Activated naive CD8-positive, alpha-beta T cell treated with anti-CD3 and anti-CD28 coated beads, Interleukin-2, amount 10 ng/mL, durations not matched to agents 7 days and 5 days (primary cell): ENCODE measurements around the gene GFI1B. TPM values are rescaled to one million over a fixed set of nuclear protein-coding genes. Genes with fewer than 3 reads are reported as not detected.

Experiments used
- ATAC-seq: fragments of 150-1000 bp; cut with Tn5 transposase; one replicate; pipeline ENCODE4 v1.10.0; 2021; ENCODE audit warnings: low read depth, moderate library complexity
- POLR2A ChIA-PET: fragments of 350-600 bp; sonication (Branson Sonifier 250); formaldehyde crosslinking; loops from one replicate; lab custom pipeline; 2021; ENCODE audit warnings: antibody characterized with exemption; lab: Charles Lee
- DNase-seq: peaks from one replicate; pipeline ENCODE4 v3.0.0; 2021
- H3K27ac Mint-ChIP-seq: one replicate; pipeline ENCODE4 v1.8.0; 2022; ENCODE audit warnings: mild to moderate bottlenecking, mixed read lengths
- H3K27me3 Mint-ChIP-seq: one replicate; pipeline ENCODE4 v1.8.0; 2022; ENCODE audit warnings: mild to moderate bottlenecking, moderate library complexity, mixed read lengths
- H3K36me3 Mint-ChIP-seq: one replicate; pipeline ENCODE4 v1.8.0; 2021; ENCODE audit warnings: mild to moderate bottlenecking, mixed read lengths
- H3K4me1 Mint-ChIP-seq: one replicate; pipeline ENCODE4 v1.8.0; 2021; ENCODE audit warnings: mixed read lengths
- H3K4me3 Mint-ChIP-seq: one replicate; pipeline ENCODE4 v1.8.0; 2022; ENCODE audit warnings: mild to moderate bottlenecking, moderate library complexity, mixed read lengths
- H3K9me3 Mint-ChIP-seq: one replicate; pipeline ENCODE4 v1.8.0; 2021; ENCODE audit warnings: mixed read lengths
- total RNA-seq, 2 experiments: library from RNA; stranded (reverse); gene quantifications; one replicate each; pipeline ENCODE4 v1.2.3, GENCODE V29; 2021

The GFI1B gene
- total RNA-seq: not detected

DNA sequence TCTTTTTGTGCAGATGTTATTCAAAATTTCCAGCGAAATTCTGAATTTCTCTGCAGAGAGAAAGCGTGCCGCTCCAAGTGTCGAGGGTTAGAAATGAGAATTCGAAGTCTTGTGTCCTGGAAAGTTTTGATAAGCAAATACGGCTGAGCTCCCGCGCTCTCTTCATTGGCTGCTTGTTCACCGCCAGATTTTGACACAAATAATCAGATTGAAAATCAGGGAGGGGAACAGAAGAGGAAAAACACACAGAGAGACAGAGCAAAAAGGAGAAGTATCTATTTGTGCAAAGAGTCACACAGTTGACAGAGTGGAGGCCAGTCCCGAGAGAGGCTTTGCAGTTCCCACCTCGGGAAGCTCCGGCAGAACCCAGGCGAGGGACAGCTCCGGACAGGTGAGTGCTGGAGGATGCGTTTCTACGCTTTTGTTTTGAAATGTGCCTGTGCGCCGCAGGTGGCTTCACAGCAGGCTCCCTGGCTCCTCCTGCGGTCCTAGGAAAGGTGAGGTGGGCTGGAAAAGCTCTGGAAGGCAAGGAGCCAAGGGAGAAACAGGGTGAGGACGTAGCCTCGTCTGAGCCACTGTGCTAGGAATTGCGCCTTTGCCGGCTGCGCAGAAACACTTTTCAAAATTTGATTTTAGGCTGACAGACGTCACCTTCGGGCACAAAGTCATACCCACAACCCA, at the start of gene GFI1B:
GFI1B (plus strand) TSS at position 244 of the 681 bp plus-strand sequence. CDS start 7,985 bp downstream, outside the sequence.
- no peak within 1 kb of the TSS for H3K27ac Mint-ChIP-seq
- POLR2A ChIA-PET: no interaction called here
- DNase-seq: no peak
- H3K36me3 Mint-ChIP-seq: no peaks in the 10 kb centered on the region
- H3K9me3 Mint-ChIP-seq: no peaks in the 10 kb centered on the region
- no peak within 1 kb of the TSS for H3K4me3 Mint-ChIP-seq
- H3K27me3 Mint-ChIP-seq: peaks cover 78% of the 10 kb centered on the region
- peaks cover 4% of the 10 kb centered on the region for H3K4me1 Mint-ChIP-seq
- ATAC-seq: no peak

DNA sequence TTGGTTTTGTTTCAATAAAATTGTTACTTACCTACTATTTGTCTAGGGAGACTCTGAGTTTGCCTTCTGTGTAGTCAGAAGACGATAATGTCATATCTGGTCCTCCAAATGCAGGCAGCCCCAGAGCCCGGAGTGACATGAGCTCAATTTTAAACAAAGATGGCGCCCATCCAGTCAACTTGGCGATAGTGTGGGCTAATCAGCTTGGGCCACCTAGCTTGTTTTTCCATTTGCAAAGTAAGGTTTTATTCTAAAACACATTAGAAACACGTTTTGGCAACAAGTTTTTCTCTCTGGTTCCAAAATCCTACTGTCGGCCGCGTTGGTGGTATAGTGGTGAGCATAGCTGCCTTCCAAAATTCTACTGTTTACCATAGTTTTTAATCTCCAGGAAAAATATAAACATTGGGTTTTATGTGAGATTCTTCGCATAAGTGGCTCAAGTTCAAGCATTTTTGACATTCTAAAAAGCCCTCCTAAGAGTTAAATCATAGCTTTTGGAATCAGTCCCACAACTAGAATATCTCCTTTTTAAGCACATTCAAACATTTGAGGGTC, 47.2 kb upstream of the GFI1B start:
- H3K27ac Mint-ChIP-seq: no peak overlapping the region
- no peaks in the 10 kb centered on the region for H3K9me3 Mint-ChIP-seq
- POLR2A ChIA-PET: interaction anchor here (0.6 kb wide), 1 partner anchor 1172 kb away, joined by 3 read pairs; no protein-coding TSS in a partner anchor
- no peak overlapping the region for H3K4me3 Mint-ChIP-seq
- peaks cover 3% of the 10 kb centered on the region for H3K4me1 Mint-ChIP-seq
- H3K27me3 Mint-ChIP-seq: no peaks in the 10 kb centered on the region
- DNase-seq: no peak
- H3K36me3 Mint-ChIP-seq: peaks cover 13% of the 10 kb centered on the region
- ATAC-seq: no peak

DNA sequence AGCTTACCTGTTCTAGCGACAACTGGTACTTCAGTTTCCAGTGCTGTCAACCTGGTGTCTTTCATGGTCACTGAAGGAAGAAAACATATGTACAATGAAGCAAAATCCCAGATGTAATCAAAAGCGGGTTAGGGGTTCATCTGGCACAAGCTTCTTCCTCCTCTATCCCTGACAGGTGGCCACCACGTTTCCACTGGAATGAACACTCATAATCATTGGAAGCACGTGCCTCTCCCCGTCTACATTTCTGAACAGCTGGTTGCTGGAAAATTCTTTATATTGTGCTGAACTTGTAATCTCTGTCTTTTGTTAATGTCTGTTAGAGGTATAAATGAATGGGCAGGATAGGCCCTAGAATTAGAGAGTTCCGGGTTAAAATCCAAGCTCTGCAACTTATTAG, 43.5 kb upstream of the GFI1B start:
- H3K36me3 Mint-ChIP-seq: peaks cover 3% of the 10 kb centered on the region
- no peaks in the 10 kb centered on the region for H3K27me3 Mint-ChIP-seq
- H3K4me3 Mint-ChIP-seq: no peak overlapping the region
- H3K27ac Mint-ChIP-seq: no peak overlapping the region
- H3K9me3 Mint-ChIP-seq: no peaks in the 10 kb centered on the region
- POLR2A ChIA-PET: interaction anchor here (0.6 kb wide), 1 partner anchor 159 kb away, joined by 5 read pairs; no protein-coding TSS in a partner anchor
- no peak for DNase-seq
- peaks cover 3% of the 10 kb centered on the region for H3K4me1 Mint-ChIP-seq
- ATAC-seq: no peak

DNA sequence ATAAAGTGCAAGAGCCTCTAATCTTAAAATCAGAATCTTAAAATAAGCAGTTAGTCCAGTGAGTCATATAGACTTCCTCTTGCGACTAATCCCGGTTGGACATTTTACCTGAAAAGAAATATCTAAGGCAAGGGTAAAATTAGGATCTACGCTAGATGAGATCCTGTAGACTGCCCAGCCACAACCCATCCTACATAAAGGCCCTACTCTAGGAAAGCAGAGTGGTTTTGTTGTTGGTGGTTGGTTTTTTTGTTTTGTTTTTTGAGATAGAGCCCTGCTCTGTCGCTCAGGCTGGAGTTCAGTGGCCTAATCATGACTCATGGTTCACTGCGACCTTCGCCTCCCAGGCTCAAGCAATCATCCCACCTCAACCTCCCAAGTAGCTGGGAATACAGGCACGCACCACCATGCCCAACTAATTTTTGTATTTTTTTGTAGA, 41.0 kb upstream of the GFI1B start:
- Mint-ChIP-seq H3K27me3 (no peaks in the 10 kb centered on the region), H3K4me3 (no peak overlapping the region), H3K36me3 (peaks cover 3% of the 10 kb centered on the region), H3K4me1 (peaks cover 6% of the 10 kb centered on the region), H3K27ac (no peak overlapping the region), H3K9me3 (no peaks in the 10 kb centered on the region)
- POLR2A ChIA-PET: no interaction called here
- ATAC-seq: no peak
- DNase-seq: no peak

DNA sequence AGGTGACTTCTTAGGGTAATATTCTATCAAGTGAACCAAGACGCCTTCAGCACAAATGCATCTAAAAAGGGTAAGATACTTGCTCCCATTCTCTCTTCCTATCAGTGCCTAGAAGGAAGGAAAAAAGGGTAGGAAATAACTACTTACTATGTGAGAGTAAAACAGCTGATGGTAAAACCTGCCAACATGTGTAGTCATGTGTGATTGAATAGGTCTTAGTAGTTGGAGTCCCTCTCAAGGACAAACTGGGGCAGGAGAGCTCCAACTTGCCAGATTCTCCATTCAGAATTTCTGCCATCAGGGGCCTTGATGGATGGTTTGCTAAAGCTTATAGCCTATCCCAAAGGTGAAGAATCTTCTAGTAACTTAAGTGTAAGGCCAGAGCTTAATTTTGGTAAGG, 39.3 kb upstream of the GFI1B start:
- Mint-ChIP-seq H3K9me3 (no peaks in the 10 kb centered on the region), H3K4me1 (peaks cover 16% of the 10 kb centered on the region), H3K36me3 (no peaks in the 10 kb centered on the region), H3K4me3 (no peak overlapping the region), H3K27me3 (no peaks in the 10 kb centered on the region), H3K27ac (no peak overlapping the region)
- POLR2A ChIA-PET: no interaction called here
- ATAC-seq (no peak), DNase-seq (no peak)

DNA sequence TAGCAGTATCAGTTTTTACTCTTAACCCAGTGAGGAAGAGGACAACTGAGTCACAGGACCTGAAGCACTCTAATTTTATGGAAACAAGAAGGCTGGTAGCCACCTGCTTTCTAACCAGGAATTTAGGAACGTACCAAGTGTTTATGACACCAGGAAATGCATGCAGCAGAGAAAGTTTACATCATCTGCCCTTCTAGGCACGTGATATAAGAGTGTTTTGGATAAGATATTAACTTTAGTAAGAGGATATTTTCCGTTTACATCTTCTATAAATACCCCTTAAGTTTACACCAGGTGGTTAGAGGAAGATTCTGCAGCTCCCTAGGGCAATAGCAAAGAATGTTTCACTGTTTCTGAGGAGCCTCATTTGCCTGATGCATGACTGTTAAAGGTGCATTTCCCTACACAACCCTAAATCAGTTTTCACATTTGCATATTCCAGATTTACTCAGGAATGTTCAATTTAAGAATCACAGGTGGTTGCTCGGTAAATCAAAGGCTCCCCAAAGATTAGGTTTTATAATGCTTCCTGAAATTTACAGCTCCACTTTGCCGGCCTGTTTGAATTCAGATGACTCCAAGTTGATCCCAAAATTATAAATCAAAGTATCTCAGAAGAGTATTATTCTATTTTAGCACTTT, 35.8 kb upstream of the GFI1B start:
- no peak overlapping the region for H3K27ac Mint-ChIP-seq
- no peak for DNase-seq
- H3K4me1 Mint-ChIP-seq: peaks cover 22% of the 10 kb centered on the region
- no peaks in the 10 kb centered on the region for H3K9me3 Mint-ChIP-seq
- ATAC-seq: no peak
- no peak overlapping the region for H3K4me3 Mint-ChIP-seq
- POLR2A ChIA-PET: interaction anchor here (0.6 to 1.4 kb wide), 3 partner anchors 18 to 703 kb away, joined by 3 read pairs; no protein-coding TSS in a partner anchor
- H3K36me3 Mint-ChIP-seq: no peaks in the 10 kb centered on the region
- no peaks in the 10 kb centered on the region for H3K27me3 Mint-ChIP-seq

DNA sequence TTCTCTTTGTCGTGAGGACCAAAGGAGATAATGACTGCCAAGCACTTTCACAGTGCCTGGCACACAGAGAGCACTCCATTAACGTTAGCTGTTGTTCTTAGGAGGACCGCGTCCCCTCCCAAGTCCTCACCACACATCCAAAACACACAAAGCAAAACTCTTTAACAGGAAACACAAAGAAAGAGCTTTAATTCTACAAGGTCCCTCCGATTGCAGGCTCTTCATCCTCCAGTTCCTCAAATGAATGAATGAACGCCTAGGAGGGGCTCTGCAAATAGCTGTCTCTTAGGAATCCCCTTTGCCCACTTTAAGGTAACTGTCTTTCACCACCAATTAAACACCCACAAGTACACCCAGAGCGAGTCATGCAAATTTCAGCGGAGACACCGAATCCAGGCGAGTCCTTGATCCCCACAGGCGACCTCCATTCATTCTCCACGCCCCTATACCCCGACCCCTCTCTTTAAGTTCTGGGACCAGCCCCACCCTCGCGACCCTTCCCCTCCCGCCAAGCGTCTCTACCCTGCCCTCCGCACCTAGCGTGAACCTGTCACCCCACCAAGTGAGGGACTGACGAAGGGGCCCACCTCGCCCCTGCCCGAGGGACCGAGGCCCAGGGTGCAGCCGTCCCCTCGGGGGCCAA, 34.7 kb upstream of the GFI1B start:
- Mint-ChIP-seq H3K4me3 (peak overlapping the region; percentile 89), H3K9me3 (no peaks in the 10 kb centered on the region), H3K27me3 (no peaks in the 10 kb centered on the region), H3K27ac (peak overlapping the region; percentile 80), H3K4me1 (peaks cover 22% of the 10 kb centered on the region), H3K36me3 (no peaks in the 10 kb centered on the region)
- POLR2A ChIA-PET: interaction anchor here (0.7 to 2.1 kb wide), 6 partner anchors 10 to 95 kb away, joined by 3 to 15 read pairs (median 4); partner anchors contain the start of genes GTF3C5 and SPACA9
- no peak for DNase-seq
- no peak for ATAC-seq

DNA sequence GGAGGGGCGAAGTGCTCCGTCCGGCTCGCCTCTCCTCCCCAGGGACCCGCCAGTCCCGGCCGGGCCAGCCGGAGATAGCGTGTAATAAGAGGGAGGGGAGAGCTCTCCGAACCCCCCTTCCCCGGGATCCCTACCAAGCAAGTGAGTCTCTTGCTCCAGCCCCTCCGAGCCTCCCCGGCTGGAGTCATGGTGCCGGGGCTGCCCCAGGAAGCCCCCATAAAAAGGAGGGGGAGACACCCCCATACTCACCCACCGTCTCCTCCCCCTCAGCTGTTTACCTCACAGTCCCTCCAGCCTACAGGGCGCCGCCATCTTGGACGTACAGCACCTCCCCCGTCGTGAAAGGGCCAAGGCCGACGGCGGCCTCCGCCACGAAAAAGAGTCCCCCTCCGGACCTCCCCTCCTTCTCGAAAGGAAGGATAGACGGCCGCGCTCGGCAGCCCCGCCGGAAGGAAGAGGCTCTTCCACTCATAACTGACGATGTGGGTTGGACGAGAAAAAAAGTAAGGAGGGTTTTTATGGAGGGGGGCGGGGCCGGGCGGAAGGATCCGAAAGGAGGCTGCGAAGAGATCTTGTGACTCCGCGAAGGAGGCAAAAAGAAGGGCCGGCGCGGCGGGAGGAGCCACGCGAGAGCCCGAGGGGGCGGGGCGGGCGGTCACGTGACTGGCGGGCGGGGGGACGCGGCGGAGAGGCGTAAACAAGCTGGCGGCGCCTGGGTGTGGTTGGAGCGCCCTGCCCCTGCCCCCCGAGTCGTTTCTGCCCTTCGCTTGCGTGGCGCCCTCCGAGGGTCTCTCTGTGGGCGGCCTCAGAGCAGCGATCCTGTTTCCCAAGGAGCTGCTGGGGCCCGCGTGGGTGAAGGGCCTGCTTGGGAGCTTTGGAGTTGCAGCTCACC, 34.0 kb upstream of the GFI1B start, which contains the start of gene TSC1:
TSC1 (minus strand) TSS at position 323 of the 892 bp plus-strand sequence. CDS start 15,744 bp downstream, outside the sequence.
- Mint-ChIP-seq H3K4me3 (peak within 1 kb of the TSS; percentile 89), H3K9me3 (no peaks in the 10 kb centered on the region), H3K27me3 (no peaks in the 10 kb centered on the region), H3K4me1 (peaks cover 22% of the 10 kb centered on the region), H3K36me3 (no peaks in the 10 kb centered on the region), H3K27ac (peak within 1 kb of the TSS; percentile 100)
- DNase-seq (peak; percentile 98), ATAC-seq (peak; percentile 87)
- POLR2A ChIA-PET: interaction anchor here (0.5 to 2.1 kb wide), 14 partner anchors 11 to 1496 kb away, joined by 3 to 15 read pairs (median 3); partner anchors contain the start of genes DDX31, GTF3C4, GTF3C5 and SPACA9

DNA sequence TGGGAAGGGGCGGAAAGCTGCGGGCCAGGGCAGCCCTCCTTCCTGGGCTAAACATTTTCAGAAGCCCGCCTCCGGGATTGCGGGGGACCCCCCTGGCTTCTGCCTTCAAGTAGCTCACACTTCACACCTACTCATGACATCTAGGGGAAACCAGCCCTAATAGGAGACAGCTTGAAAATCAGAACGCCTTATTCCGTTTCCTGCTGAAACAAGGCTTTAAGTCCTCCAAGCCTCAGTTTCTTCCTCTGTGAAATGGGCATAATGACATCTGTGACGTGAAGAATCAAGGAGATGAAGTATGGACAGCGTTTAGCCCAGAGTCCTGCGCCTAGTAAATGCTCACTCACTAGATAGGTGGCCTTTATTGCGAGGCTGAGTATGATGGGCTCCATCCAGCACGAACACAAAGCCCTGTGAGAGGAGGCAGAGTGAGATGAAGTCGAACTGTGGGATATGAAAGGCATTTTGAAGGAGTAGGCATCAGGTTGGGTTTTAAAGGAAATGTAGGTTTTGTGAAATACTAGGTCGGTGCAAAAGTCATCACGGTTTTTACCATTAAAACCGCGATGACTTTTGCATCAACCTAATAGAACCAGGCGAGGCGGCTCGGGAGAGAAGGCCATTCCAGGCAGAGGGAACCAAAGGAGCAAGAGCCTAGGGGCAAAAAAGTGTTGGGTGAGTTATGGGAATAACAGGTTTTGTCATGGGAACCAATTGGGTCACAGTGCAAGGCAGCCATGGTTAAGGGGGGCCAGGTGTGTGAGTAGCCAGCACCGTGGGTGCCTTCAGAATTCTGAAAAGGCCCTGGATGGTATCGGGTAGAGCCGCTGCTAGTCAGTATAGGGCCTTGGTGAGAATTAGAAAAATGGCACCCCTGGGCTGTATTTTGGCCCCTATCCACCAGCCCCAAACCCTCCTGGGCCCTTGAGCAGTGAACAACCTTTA, 33.0 kb upstream of the GFI1B start:
- peak overlapping the region; percentile 89 for H3K4me3 Mint-ChIP-seq
- H3K9me3 Mint-ChIP-seq: no peaks in the 10 kb centered on the region

DNA sequence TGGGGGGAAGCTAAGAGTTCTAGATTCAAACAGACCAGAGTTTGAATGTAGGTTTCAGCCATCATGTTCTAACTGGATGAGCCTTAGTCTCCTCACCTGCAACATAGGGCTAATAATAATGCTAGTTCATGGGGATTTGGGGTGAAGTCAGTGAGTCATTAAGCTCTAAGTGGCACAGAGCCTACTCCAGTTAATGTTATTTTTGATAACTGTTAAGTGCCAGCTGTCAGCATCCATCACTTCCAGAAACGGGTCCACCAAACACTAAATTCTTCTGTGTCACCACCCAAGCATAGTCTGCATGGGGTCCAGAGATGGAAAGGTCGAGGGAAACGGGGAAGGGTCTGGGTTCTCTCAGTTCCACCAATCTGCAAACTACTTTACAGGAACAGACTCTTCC, 32.3 kb upstream of the GFI1B start:
- peaks cover 22% of the 10 kb centered on the region for H3K4me1 Mint-ChIP-seq
- no peaks in the 10 kb centered on the region for H3K27me3 Mint-ChIP-seq
- no peaks in the 10 kb centered on the region for H3K36me3 Mint-ChIP-seq
- H3K4me3 Mint-ChIP-seq: no peak overlapping the region
- ATAC-seq (no peak), DNase-seq (no peak)
- H3K9me3 Mint-ChIP-seq: no peaks in the 10 kb centered on the region
- POLR2A ChIA-PET: interaction anchor here (1.4 kb wide), 1 partner anchor 276 kb away, joined by 3 read pairs; the partner anchor contains the start of genes DDX31 and GTF3C4
- no peak overlapping the region for H3K27ac Mint-ChIP-seq

More for the DNA sequence above, 33.0 kb upstream of the GFI1B start:
- POLR2A ChIA-PET: interaction anchor here (0.5 to 2.1 kb wide), 11 partner anchors 38 to 1497 kb away, joined by 3 to 15 read pairs (median 3); partner anchors contain the start of genes DDX31, GTF3C4, GTF3C5 and SPACA9
- no peaks in the 10 kb centered on the region for H3K36me3 Mint-ChIP-seq
- peaks cover 22% of the 10 kb centered on the region for H3K4me1 Mint-ChIP-seq
- ATAC-seq (no peak), DNase-seq (no peak)
- no peaks in the 10 kb centered on the region for H3K27me3 Mint-ChIP-seq
- H3K27ac Mint-ChIP-seq: peak overlapping the region; percentile 100

DNA sequence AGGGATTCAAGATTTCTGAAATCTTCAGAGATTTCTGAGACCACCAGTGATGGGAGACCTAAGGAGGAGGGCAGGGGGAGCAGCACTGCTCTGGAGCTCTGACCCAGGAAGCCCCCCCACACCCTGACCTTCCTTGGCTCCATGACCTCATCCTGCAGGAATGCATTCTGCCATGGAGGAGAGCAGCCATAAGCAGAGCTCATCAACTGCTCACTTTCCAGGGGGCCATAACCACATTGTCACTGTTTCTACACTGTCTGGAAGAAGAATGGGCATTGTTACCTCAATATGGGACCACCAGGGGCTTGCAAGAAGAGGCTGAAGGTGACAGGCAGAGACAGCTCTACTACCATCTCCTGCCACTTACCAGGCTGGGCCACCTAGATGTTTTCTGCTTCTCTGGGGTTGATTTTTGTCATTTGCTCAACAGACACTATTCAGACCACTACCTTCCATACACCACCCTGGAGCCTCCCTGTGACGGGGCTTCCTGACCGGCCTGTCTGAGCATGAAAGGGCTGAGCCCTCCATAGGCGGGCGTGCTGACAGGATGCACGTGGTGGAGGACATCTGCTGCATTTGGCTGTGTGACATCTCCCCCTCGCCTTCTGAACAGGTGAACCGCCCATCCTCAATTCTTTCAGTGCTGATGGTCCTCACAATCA, 31.7 kb upstream of the GFI1B start:
- H3K4me3 Mint-ChIP-seq: no peak overlapping the region
- H3K36me3 Mint-ChIP-seq: no peaks in the 10 kb centered on the region
- H3K4me1 Mint-ChIP-seq: peaks cover 22% of the 10 kb centered on the region
- no peak for ATAC-seq
- H3K9me3 Mint-ChIP-seq: no peaks in the 10 kb centered on the region
- no peak overlapping the region for H3K27ac Mint-ChIP-seq
- peaks cover 2% of the 10 kb centered on the region for H3K27me3 Mint-ChIP-seq
- POLR2A ChIA-PET: interaction anchor here (0.6 to 0.7 kb wide), 3 partner anchors 84 to 1368 kb away, joined by 3 to 4 read pairs (median 3); no protein-coding TSS in a partner anchor
- no peak for DNase-seq
